ENCODE measurements around the gene ZNHIT1. TPM values are rescaled to one million over a fixed set of nuclear protein-coding genes. Genes with fewer than 3 reads are reported as not detected.

Gene ZNHIT1
- total RNA-seq, 1 donor from 2014 or later: 115 TPM

GRCh38 chr7:101216001-101216859 lies 1.7 kb upstream of the ZNHIT1 start:
- Mint-ChIP-seq H3K9me3 (ENCODE audit: unreplicated experiment) (no peaks in the 10 kb centered on the region), H3K27ac (ENCODE audit: unreplicated experiment) (peak overlapping the region; percentile 44), H3K4me1 (ENCODE audit: low read depth, unreplicated experiment) (peaks cover 16% of the 10 kb centered on the region), H3K36me3 (ENCODE audit: low read depth, unreplicated experiment) (peaks cover 11% of the 10 kb centered on the region), H3K27me3 (ENCODE audit: low read depth, unreplicated experiment) (no peaks in the 10 kb centered on the region), H3K4me3 (ENCODE audit: unreplicated experiment) (peak overlapping the region; percentile 99)
- Histone ChIP-seq H3K27me3 (ENCODE audit: insufficient read depth, low read length) (no peaks in the 10 kb centered on the region), H3K79me2 (ENCODE audit: insufficient read depth, low read length) (peaks cover 57% of the 10 kb centered on the region), H3K36me3 (ENCODE audit: insufficient read depth, low read length) (peaks cover 7% of the 10 kb centered on the region), H3K4me2 (ENCODE audit: low read length) (peak overlapping the region; percentile 85), H3K9ac (ENCODE audit: low read length) (peak overlapping the region; percentile 84), H3K4me1 (ENCODE audit: insufficient read depth, low read length) (peaks cover 19% of the 10 kb centered on the region), H3K4me3 (ENCODE audit: insufficient read depth, low read depth, low read length) (peak overlapping the region; percentile 87), H3K27ac (ENCODE audit: low read depth, low read length) (peak overlapping the region; percentile 86), H2AFZ (ENCODE audit: low read depth, low read length) (peak overlapping the region; percentile 69), H4K20me1 (ENCODE audit: insufficient read depth, low read length) (peaks cover 43% of the 10 kb centered on the region), H3K9me3 (ENCODE audit: insufficient read depth, low read depth, low read length) (no peaks in the 10 kb centered on the region)
- DNase-seq (ENCODE audit: low read depth) (no peak), FAIRE-seq (no peak)
- TF ChIP-seq CTCF (IDR thresholded peaks at IDR 0.05; ENCODE audit: insufficient read depth, low read depth, low read length) (no peak), EZH2 (IDR thresholded peaks at IDR 0.05; ENCODE audit: insufficient read depth, low read length) (no peak)

GRCh38 chr7:101216860-101217387 lies 1.0 kb upstream of the ZNHIT1 start:
- H3K79me2 ChIP-seq (ENCODE audit: insufficient read depth, low read length): peaks cover 64% of the 10 kb centered on the region
- peak overlapping the region; percentile 84 for H3K9ac ChIP-seq (ENCODE audit: low read length)
- TF ChIP-seq EZH2 (IDR thresholded peaks at IDR 0.05; ENCODE audit: insufficient read depth, low read length) (no peak), CTCF (IDR thresholded peaks at IDR 0.05; ENCODE audit: insufficient read depth, low read depth, low read length) (no peak)
- no peaks in the 10 kb centered on the region for H3K9me3 ChIP-seq (ENCODE audit: insufficient read depth, low read depth, low read length)
- no peaks in the 10 kb centered on the region for H3K9me3 Mint-ChIP-seq (ENCODE audit: unreplicated experiment)
- peaks cover 10% of the 10 kb centered on the region for H3K36me3 Mint-ChIP-seq (ENCODE audit: low read depth, unreplicated experiment)
- peaks cover 45% of the 10 kb centered on the region for H4K20me1 ChIP-seq (ENCODE audit: insufficient read depth, low read length)
- H3K4me2 ChIP-seq (ENCODE audit: low read length): peak overlapping the region; percentile 85
- H3K4me3 ChIP-seq (ENCODE audit: insufficient read depth, low read depth, low read length): peak overlapping the region; percentile 87
- DNase-seq (ENCODE audit: low read depth) (no peak), FAIRE-seq (no peak)
- no peak overlapping the region for H3K27ac Mint-ChIP-seq (ENCODE audit: unreplicated experiment)
- H3K27me3 ChIP-seq (ENCODE audit: insufficient read depth, low read length): no peaks in the 10 kb centered on the region
- peaks cover 7% of the 10 kb centered on the region for H3K36me3 ChIP-seq (ENCODE audit: insufficient read depth, low read length)
- H3K27me3 Mint-ChIP-seq (ENCODE audit: low read depth, unreplicated experiment): no peaks in the 10 kb centered on the region
- peak overlapping the region; percentile 99 for H3K4me3 Mint-ChIP-seq (ENCODE audit: unreplicated experiment)
- H2AFZ ChIP-seq (ENCODE audit: low read depth, low read length): peak overlapping the region; percentile 69
- H3K4me1 ChIP-seq (ENCODE audit: insufficient read depth, low read length): peaks cover 19% of the 10 kb centered on the region
- peaks cover 16% of the 10 kb centered on the region for H3K4me1 Mint-ChIP-seq (ENCODE audit: low read depth, unreplicated experiment)
- peak overlapping the region; percentile 86 for H3K27ac ChIP-seq (ENCODE audit: low read depth, low read length)
